Esophagus (tissue), 2 donors: ENCODE results near the gene TRAPPC3L. TPM values are rescaled to one million over a fixed set of nuclear protein-coding genes. Genes with fewer than 3 reads are reported as not detected.

Source experiments
- H3K27ac ChIP-seq, 2 donors: one replicate each; pipeline ENCODE4 v1.5.1; 2013; ENCODE audit warnings: low read depth in 2 of 2, mild to moderate bottlenecking in 2 of 2, inconsistent platforms in 1 of 2, low read length in 1 of 2, moderate library complexity in 1 of 2
- H3K27me3 ChIP-seq, 2 donors: one replicate each; pipeline ENCODE4 v1.6.1; 2013; ENCODE audit warnings: low read length in 2 of 2, control low read depth in 1 of 2, mild to moderate bottlenecking in 1 of 2; ENCODE audit not compliant: insufficient read depth in 2 of 2, control insufficient read depth in 1 of 2
- H3K36me3 ChIP-seq, 2 donors: one replicate each; pipeline ENCODE4 v1.6.1; 2013; ENCODE audit warnings: low read length in 1 of 2; ENCODE audit not compliant: control insufficient read depth in 2 of 2, insufficient read depth in 2 of 2
- H3K4me1 ChIP-seq, 2 donors: one replicate each; pipeline ENCODE4 v1.6.1; 2013; ENCODE audit warnings: low read length in 1 of 2; ENCODE audit not compliant: control insufficient read depth in 2 of 2, insufficient read depth in 2 of 2
- H3K4me3 ChIP-seq, 2 donors: one replicate each; pipeline ENCODE4 v1.5.1; 2013; ENCODE audit warnings: low read length in 2 of 2, mild to moderate bottlenecking in 2 of 2, low read depth in 1 of 2, moderate library complexity in 1 of 2
- H3K9me3 ChIP-seq, 2 donors: one replicate each; pipeline ENCODE4 v1.6.1; 2013; ENCODE audit warnings: mild to moderate bottlenecking in 2 of 2, low read depth in 1 of 2, low read length in 1 of 2, moderate library complexity in 1 of 2; ENCODE audit not compliant: control insufficient read depth in 2 of 2, insufficient read depth in 1 of 2
- WGBS, 2 donors: extraction: QIAGEN DNeasy Blood & Tissue Kit; methylation state at CpG; one replicate each; pipeline ENCODE4 v1.1.7; 2013; 5-methylcytosine and 5-hydroxymethylcytosine counted together
- polyA plus RNA-seq, 2 donors: library from polyadenylated mRNA; stranded (reverse); fragments of 200-250 nt; gene quantifications; one replicate each; pipeline ENCODE4 v1.2.3, GENCODE V29; 2013
- donor health status: healthy with polysubstance abuse.
- donor health status: Bipolar disorder and iron deficiency.

TRAPPC3L gene
- polyA plus RNA-seq, 2 donors: 0.01 TPM; not detected in 1

DNA sequence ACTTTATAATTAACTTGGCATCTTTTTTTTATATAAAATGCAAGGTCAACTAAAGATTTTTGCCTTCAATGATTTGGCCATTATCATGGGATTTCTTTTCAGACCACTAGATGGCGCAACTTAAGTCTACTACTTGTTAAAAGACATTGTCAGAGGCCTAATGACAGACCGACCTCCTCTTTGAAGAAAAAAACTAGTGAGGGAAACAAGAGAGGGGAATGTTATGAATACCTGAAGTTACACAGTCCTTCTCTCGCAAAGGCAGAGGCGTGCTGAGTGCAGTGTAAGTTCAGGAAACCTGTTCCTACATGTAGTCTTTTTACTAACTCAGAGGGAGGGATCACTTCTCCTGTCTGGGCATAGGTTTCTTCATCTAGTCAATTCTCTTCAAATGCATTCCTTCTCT is 9.3 kb downstream of the TRAPPC3L start:
- WGBS, 2 donors: 7 to 8% methylated on average over 4 of the region's 4 CpGs
- H3K9me3 ChIP-seq: no peaks in the 10 kb centered on the region
- H3K4me1 ChIP-seq: no peaks in the 10 kb centered on the region
- H3K4me3 ChIP-seq: no peak overlapping the region
- H3K36me3 ChIP-seq: no peaks in the 10 kb centered on the region
- H3K27ac ChIP-seq: no peak overlapping the region
- no peaks in the 10 kb centered on the region for H3K27me3 ChIP-seq

DNA sequence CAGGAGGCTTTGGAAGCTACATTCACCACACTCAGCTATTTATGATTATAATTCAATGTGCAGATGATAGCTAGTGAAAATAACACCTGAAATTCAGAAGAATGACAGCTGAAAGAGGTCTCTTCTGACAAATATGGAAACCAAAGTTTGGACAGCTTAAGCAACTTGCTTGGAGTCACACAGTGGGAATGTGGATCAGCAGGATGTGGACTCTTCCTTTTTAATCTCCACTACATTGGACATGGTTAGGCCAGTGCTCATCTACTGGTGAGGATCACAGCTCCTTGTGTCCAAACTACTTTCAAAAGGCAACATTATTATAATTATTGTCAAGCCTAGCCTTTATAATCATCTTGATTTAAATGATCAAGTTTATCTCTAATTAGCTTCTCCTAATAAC is 10.4 kb downstream of the TRAPPC3L start:
- no peaks in the 10 kb centered on the region for H3K36me3 ChIP-seq
- no peak overlapping the region for H3K4me3 ChIP-seq
- no peaks in the 10 kb centered on the region for H3K4me1 ChIP-seq
- no peaks in the 10 kb centered on the region for H3K27me3 ChIP-seq
- H3K27ac ChIP-seq: no peak overlapping the region
- no peaks in the 10 kb centered on the region for H3K9me3 ChIP-seq

DNA sequence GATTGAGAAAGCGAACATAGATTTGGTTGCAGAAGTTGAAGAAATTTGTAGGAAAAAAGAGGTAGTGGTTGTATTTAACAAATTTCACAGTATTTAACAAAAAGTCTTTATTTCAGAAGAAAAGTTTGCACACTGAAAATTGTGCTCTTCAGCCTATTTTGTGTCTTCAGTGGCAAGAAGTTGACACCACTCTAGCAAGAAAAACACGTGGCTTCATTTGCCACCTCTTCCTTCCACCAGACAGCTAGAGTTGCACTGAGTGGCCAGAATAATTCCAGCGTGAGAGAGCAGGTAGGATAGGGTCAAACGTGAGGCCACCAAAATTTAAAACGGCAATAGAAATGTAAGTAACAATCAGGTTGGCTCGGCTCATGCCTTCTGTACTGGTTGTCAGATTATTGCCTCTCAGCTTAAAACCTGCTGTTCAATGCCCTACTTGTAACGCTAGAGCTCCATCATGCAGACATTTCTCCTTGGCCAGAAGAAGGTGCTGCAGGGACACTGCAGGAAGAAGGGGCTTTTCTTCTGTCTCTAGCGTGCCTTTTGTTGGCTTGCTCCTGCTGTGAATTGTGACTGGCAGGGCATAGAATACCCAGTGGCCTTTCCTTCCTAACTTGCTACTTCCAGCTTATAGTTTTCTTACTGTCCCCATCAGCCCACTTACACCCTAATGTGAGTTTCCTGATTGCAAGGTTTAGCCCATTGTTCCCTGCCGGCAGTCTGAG is 12.1 kb downstream of the TRAPPC3L start:
- WGBS, 2 donors: 75 to 76% methylated on average over 9 of the region's 9 CpGs
- Histone ChIP-seq H3K36me3 (no peaks in the 10 kb centered on the region), H3K4me1 (no peaks in the 10 kb centered on the region), H3K9me3 (no peaks in the 10 kb centered on the region), H3K27ac (no peak overlapping the region), H3K27me3 (no peaks in the 10 kb centered on the region), H3K4me3 (no peak overlapping the region)

DNA sequence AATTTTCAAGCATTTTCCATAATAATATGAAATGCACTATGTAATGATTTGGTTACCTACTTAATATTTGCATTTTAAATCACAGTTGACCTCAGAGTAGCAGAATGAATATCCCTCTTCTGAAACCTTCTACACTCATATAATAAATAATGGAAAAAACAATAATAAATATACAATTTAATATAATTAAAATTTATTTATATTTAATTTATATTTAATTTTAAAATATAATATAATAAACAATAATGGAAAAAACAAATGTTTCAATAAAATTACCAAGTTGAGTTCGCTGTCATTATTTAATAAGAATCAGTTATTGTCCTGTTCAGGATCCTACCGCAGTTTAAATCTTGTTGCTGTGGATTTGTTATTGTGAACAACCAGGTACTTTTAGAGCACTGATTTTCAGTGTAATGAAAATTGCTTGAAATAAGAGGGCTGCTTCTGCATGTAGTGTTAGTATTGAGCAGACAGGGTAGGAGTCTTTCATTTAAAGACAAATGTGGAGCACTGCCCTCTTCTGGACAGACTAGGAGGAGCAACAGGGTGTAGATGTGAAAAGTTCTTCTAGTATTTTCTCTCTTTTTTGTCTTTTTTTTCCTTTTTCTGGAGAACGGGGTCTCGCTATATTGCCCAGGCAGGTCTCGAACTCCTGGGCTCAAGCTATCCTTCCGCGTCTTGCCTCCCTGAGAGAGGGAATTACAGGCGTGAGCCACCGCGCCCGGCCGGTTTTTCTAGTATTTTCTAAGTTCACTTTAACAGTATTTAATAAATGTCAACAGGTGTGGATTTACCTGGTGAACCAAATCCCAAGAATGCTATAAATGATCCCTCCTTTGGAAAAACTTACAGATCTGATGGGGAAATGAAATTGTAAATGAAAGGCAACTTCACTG is 13.6 kb downstream of the TRAPPC3L start:
- Histone ChIP-seq H3K27ac (no peak overlapping the region), H3K4me3 (no peak overlapping the region), H3K36me3 (no peaks in the 10 kb centered on the region), H3K9me3 (no peaks in the 10 kb centered on the region), H3K4me1 (no peaks in the 10 kb centered on the region), H3K27me3 (no peaks in the 10 kb centered on the region)
- WGBS, 2 donors: 74 to 82% methylated on average over 12 of the region's 12 CpGs

DNA sequence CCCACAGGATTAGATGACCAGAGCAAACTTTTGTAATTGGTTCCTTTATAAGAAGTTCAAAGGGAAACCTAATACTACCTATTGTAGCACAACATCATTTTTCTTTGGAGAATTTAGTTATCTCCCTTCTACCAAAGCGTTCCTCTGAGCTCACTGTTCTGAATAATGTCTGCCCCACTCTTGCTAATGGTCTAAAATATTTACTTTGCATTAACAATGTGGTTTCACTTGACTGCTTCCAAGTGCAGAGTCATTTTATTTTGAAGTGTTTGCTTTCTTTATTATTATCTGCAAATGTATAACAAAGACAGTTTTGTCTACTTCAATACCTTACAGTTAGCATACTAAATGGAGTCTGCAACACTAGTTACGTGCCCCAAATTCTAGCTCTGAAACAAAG is 15.0 kb downstream of the TRAPPC3L start:
- Histone ChIP-seq H3K4me1 (no peaks in the 10 kb centered on the region), H3K36me3 (no peaks in the 10 kb centered on the region), H3K9me3 (no peaks in the 10 kb centered on the region), H3K4me3 (no peak overlapping the region), H3K27ac (no peak overlapping the region), H3K27me3 (no peaks in the 10 kb centered on the region)
- WGBS, 2 donors: 68 to 72% methylated on average over 2 of the region's 2 CpGs

DNA sequence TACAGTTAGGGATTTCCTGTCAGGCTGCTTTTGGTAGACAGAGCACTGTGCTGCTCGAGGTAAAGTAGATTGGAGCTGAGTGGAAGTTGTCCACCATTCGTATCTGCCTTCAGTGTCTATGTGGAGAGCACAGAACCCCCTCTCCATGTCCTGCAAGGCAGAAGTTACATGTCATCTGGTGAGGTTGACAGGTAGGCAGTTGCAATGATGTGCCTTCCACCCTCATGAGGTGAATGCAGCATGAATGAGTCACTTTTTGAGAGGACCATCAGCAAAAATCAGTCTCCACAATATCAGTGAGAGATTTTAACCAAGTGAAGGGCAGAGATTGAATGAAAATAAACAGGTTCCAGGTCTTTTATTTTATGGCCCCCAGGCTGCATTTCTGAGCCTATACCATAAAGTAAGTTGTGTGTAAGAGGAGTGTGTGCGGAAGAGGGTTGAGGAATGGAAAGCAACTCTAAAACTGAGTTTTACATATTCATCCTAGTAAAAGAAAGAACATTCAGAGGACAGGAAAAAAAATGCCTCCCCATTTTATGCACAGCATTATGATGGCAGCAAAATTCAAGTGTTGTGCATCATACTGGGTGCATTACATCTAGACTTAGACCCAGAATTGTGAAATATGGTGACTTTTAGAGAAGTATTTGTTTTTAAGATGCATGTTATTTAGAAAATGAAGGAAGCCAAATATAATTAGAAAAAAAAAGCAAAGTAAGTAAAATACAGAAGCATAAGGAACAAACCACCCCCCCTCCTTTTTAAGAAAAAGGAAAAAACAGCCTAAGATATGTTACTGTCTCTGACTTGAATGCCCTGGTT is 15.8 kb downstream of the TRAPPC3L start:
- 82 to 87% methylated on average over 3 of the region's 3 CpGs for WGBS, 2 donors
- Histone ChIP-seq H3K4me3 (no peak overlapping the region), H3K36me3 (no peaks in the 10 kb centered on the region), H3K9me3 (no peaks in the 10 kb centered on the region), H3K27me3 (no peaks in the 10 kb centered on the region), H3K4me1 (no peaks in the 10 kb centered on the region), H3K27ac (no peak overlapping the region)

DNA sequence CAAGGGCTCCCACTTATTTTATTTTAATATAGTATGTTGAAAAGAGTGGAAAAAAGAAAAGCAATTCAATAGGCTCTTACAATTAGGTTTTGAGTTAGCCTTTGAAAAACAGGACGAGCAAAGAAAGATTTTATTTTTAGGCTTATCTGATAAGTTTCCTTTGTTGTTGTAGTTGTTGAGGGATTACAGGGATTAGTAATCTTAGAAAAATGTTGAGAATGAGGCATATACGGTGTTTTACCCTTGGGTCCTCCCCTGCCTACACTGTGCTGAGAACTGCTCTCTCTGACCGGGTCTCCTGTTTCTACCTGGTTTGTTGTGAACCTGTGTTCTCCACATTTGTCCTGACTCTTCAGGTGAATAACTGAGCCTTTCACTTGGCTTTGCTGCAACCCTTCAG is 16.7 kb downstream of the TRAPPC3L start:
- Histone ChIP-seq H3K27me3 (no peaks in the 10 kb centered on the region), H3K4me1 (no peaks in the 10 kb centered on the region), H3K4me3 (no peak overlapping the region), H3K9me3 (no peaks in the 10 kb centered on the region), H3K36me3 (no peaks in the 10 kb centered on the region), H3K27ac (no peak overlapping the region)
- 61 to 62% methylated on average over 3 of the region's 3 CpGs for WGBS, 2 donors

DNA sequence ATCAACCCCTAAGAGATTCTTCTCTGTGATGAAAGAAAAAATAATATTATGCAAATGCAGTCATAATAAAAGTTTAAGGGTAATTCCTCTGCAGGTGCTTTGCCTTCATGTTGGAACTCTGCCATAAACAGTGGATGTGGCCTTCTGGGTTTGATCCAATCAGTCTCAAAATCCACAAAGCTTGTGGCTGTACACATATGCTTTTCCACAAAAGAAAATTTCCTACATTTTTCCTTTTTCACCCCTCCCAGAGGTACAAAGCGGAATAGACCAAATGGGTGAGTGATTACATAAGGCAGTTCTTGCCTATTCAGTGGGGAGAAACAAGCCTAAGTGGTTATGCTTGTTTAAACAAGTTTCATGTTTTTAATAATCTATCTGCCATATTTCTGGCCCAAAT is 17.4 kb downstream of the TRAPPC3L start:
- H3K4me1 ChIP-seq: no peaks in the 10 kb centered on the region
- WGBS, 2 donors: 53 to 64% methylated on average over 1 of the region's 1 CpG
- no peaks in the 10 kb centered on the region for H3K36me3 ChIP-seq
- no peaks in the 10 kb centered on the region for H3K27me3 ChIP-seq
- no peak overlapping the region for H3K27ac ChIP-seq
- H3K9me3 ChIP-seq: no peaks in the 10 kb centered on the region
- H3K4me3 ChIP-seq: no peak overlapping the region

DNA sequence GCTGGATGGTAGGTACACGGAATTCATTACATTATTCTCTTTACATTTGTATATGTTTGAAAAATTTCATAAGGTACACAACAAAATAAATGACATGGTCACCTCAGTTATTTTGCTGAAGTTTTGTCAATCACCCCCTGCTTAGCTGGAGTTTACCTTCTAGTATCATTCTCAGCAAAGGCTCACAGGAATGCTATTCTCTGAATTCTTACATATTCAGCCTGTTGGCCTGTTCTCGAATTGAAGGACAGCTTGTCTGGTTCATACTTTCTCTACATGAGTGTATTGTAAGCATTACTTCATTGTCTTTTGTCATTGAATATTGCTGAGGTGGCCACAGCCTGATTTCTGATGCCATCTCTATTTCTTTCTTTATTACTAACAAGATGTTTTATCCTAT is 21.2 kb downstream of the TRAPPC3L start:
- Histone ChIP-seq H3K4me1 (no peaks in the 10 kb centered on the region), H3K9me3 (no peaks in the 10 kb centered on the region), H3K27me3 (no peaks in the 10 kb centered on the region), H3K4me3 (no peak overlapping the region), H3K27ac (no peak overlapping the region), H3K36me3 (no peaks in the 10 kb centered on the region)
- WGBS, 2 donors: 85% methylated on average over 2 of the region's 2 CpGs
